ENCODE results near the gene CTDSP1.

DNA sequence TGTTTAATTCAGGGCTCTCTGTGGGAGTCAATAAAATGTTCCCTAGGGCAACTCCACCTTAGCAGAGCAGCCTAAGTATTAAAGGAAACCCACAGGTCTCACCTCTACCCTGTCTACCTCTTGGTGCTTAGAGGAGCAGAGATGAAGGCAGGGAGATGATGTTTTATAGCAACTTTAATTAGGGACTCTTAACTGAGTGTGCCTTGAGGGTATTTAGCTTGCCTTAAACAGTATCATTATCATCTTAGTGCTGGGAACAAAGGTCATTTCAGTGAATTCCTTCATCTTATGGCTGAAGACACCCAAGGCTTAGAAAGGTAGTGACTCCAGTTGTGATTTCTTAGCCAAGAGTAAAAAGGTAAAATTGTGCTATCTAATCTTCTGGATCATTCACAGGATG, 45.9 kb downstream of the CTDSP1 start:
- TF ChIP-seq CTCF (IDR thresholded peaks at IDR 0.05; ENCODE audit: borderline replicate concordance, extremely low read depth, low read length, poor library complexity, severe bottlenecking): no peak
- no peak for TF ChIP-seq EZH2 (IDR thresholded peaks at IDR 0.05; ENCODE audit: borderline replicate concordance, low read depth, low read length, severe bottlenecking)

All from DND-41 (cell line).